Midbrain (tissue), 1 donor: Measurements from ENCODE around the gene CYTH1.

Experiments used
- DNase-seq: peaks from one replicate; lab custom pipeline; 2025; lab: John Stamatoyannopoulos, UW

CYTH1 gene

DNA sequence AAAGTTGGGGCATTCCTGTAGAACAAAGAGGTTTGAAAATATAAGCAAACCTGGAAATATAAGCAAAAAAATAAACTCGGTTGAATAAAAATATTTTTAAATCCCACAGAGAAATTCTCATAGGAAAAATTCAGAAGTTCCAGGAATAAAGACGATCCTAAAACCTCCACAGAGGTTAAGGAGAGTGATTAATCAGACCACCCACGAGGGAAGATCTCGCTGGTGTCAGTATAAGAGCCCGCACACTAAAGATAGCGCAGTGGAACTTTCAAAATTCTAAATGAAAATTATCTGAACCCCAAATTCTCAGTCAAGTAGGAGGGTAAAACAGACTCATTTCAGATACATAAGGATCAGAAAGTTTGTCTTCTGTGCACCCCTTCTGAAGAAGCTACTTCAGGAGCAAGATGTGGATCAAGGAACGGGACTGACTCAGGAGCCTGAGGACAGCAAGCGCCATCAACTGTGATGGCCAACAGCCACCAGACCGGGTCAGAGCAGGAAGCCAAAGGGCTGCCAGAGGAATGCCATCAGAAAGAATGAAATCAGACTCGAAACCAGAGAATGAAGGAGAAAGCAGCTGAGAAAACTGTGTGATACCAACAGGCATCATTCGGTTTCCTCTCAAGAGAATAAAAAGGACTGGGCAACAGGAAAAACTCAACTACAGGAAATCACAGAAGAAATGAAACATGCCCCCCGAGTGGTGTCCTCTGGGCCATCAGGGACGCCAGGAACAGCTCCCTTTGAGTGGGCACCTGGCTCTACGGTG, 66.9 kb downstream of the CYTH1 start:
- DNase-seq: no peak

DNA sequence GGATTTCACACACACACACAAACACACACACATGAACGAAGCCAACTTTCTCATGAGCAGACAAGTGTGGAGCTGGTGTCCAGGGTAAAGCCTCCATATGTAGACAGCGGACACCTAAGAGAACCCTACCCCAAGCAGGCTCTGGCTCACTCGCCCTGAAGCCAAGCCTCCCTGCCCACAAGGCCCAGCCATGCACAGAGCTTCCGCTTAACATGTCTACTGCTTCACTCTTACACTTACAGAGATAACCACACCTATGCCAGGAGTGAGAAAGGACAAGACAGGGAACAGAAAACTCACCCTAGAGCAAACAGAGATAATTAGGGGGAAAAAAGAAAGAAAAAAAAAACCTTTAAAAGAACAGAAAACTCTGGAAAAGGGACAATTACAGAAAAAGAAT, 67.5 kb downstream of the CYTH1 start:
- DNase-seq: no peak

DNA sequence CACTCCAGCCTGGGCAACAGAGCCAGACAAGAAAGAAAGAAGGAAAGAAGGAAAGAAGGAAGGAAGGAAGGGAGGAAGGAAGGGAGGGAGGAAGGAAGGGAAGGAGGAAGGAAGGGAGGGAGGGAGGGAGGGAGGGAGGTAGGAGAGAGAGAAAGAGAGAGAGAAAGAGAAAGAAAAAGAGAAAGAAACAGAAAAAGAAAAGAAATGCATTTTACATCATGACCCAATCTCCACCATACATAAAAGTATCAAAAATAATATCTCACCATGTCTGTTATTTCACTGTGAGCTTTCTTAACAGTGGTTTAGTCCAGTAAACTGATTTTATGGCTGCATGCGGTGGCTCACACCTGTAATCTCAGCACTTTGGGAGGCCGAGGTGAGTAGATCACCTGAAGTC, 70.0 kb downstream of the CYTH1 start:
- DNase-seq: no peak

DNA sequence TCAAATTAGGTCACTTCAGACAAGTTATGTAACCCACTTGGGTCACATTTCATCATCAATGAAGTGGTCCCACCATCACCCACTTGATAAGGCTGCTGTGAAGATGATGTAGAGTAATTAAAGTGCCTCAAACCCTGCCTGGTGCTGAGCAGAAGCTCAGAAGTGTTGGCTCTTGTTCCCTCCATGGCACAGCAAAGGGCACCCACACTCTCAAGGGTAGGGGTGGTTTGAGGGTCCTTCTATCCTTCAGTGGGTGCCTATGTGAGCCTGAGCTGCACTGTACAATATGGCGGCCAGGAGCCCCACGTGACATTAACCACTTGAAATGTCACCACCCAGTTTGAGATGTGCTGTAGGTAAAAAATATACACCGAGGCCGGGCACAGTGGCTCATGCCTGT, 71.5 kb downstream of the CYTH1 start:
- DNase-seq: no peak

DNA sequence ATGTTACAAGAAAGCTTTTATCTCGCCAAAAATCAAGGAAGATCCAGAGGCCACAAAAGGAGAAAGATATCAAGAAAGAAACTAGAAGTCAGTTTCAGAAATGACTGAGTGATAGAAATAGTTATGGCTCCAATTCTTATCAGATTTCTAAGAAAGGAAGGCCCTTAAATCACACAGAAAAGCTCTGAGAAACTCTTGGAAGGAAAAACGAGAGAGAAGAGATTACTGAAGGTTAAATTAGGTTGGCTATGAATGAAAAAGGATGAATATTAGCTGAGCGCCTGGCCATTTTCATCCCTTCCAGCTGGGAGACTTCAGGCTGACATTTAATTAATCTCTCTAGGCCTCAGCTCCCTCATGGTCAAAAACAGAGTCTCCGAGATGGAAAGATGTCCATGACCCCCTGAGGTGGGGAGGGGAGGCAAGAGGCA, 72.3 kb downstream of the CYTH1 start:
- no peak for DNase-seq

DNA sequence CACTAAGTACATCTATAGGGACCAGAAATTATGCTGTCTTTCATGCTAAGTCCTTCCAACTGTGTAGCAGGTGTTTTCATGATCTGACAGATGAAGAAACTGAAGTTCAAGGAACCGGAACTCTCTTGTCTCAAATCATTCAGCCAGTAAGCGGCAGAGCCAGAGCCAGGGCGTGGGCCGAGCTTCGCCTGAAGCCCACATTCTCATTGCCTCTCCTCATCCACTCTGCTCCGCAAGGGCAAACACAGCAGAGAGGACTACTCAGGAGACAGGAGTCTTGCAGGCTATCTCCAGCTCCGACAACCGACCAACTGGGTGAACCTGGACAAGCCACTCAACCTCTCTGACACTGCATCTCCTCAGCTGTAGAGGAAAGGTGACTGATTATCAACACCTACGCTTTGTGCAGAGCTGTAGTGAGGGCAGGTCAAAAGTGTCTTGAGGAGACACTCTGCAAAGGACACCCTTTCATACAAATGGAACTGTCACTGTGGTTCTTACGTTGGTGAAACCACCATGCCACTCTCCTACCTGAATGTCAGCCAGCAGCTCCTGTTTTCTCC, 72.9 kb downstream of the CYTH1 start:
- DNase-seq: no peak

DNA sequence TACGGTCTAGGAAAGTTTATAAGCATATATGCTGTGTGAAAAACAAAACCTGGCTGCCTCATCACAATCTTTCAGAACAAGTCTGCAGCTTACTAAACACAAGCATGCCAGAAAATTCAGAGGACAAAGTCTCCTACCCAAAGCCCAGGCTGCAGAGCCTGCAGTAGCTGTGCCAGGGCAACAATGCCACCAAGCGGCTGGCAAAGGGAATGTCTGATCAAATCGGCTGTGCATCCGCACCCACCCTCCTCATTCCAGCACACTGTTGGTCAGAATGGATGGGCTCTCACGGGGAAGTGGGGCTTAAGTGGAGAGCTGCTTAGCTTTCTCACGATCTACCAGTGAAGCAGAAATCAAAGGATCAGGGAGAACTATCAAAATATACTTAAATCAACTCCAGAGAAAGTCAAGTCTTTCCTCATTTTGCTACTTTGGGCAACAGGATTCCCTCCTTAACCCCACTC, 73.5 kb downstream of the CYTH1 start:
- peak; percentile 84 for DNase-seq

DNA sequence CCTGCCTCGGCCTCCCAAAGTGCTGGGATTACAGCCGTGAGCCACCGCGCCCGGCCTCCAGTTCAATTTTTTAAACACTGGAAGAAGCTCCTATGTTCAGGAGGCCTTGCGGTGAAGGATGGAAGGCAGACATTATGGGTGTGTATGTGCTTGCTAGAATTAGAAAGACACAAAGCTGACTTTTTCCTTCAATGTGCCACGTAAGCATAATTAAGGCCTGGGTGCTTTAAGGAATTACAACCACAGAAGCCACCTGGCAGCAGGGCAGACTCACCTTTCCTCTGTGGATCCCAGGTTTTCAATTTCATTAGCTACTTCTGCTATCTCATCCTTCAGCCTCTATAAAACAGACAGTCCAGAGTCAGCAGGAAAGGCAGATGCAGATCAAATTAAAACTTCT, 74.2 kb downstream of the CYTH1 start:
- DNase-seq: no peak

DNA sequence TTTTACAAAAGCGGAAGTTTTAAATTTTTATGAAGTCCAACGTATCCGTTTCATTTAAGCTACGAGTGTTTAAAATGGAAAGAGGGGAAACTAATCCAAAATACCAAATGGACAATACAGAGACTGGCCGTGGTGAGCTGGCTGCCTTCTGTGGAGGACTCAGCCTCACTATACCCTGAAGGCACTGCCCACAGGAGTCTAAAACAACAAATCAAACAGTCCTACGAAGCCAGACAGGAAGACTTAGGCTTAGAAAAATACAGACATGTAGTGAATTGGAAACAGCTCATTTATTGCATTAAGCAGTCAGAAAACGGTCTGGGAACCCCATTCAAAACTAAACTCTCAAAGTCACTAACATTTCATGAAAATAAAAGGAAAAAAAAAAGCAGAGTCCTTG, 75.1 kb downstream of the CYTH1 start:
- DNase-seq: no peak

DNA sequence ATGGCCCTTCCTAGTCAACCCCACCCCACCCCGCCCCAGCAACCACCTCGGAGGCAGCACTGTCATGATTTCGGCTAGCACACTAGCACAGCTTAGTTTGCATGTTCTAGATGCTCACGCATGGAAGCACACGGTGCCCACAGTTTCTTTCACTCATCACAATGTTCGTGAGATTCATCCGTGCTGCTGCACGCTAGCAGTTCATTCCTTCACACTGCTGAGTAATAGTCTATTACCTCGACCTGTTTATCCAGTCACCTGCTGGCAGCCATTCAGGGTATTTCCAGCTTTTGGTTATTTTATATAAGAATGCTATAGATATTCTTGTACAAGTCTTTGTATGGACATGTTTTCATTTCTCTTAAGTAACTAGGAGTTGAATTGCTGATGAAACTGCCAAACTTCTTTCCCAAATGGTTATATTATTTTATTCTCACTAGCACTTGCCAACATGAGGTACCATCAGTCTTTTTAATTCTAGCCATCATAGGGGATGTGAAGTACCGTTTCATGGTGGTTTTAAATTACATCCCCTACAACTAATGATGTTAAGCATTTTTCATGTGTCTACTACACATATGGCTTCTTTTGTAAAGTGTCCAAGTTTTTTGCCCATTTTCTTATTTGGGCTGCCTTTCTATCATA, 75.7 kb downstream of the CYTH1 start:
- no peak for DNase-seq

DNA sequence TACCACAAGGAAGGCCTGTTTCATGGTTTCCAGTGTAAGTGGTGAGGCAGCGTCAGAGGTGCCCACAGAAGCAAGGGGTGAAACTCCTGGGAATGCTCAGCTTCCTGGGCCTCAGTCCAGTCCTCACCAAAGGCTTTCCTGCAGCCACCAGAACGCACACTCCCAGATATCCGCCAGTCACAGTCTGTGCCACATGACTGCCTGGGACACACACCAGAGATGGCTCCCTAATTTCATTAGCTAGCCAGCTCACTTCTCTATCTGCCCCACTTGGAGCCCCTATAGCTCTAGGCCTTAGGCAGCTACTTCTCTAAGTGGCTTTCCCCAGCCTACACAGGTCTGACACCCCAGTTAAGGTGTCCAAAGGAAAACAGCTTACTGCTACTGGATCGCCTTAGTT, 77.0 kb downstream of the CYTH1 start:
- no peak for DNase-seq

DNA sequence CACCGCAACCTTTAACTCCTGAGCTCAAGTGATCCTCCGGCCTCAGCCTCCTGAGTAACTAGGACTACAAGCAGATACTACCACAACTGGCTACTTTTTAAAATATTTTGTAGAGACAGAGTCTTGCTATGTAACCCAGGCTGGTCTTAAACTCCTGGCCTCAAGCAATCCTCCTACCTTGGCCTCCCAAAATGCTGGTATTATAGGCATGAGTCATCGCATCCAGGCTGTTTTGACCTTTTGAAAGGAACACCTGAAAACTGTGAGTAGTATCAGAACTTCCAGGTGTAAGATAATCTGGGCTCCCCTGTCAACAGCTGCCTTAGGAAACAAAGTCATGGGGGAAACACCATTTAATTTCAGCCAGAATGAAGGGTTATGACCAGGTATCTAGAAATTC, 77.5 kb downstream of the CYTH1 start:
- DNase-seq: no peak

DNA sequence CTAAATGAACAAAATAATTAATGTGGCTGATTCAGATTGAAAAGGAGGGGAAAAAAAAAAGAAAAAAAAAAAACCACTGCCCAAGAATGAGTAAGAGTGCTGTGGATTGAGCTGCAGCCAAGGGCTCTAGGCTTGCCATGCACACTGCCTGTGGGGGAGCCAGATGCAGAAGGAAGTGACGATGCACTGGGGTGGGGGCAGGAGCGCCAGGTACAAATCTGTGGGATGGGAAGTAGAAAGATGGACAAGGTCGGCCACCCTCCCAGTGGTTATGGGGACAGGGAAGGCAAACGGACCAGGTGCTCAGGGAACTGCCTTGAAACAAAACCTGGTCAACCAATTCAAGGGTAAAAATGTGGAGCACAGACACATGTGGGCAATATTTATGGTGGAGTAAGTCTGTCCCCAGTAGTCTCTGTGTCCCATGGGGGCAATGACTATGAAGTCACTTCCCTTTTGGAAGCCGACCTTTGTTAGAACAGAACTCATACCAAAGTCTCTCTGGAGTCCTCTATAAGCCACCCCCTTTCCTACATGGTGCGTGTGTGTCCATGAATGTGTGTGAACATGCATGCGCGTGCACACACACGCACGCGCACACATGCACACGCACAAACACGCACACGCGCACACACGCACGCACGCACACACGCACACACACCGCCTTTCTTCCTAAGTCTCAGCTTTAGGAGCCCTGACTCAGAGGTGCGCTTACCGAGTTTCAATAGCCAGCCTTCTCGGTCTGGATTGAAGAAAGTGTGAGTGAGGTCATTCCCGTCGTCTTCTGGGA, 84.3 kb downstream of the CYTH1 start:
- DNase-seq: no peak

DNA sequence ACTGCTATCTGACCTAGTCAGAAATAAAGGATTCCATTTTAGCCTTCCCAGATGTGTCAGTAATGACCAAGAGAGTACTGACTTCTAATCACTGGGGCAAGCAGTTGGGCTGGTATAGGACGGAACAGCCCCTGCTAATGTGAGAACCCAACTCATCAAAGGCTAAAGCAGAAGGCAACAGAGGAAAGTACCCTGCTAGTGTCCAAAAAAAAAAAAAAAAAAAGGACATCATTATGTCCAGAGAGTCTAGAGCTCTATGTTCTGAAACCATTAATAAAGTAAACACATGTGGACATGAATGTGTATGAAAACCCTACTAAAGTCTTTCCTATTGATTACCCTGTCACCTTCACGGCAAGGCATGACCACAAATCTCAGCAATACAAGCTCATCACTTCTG, 85.0 kb downstream of the CYTH1 start:
- no peak for DNase-seq

DNA sequence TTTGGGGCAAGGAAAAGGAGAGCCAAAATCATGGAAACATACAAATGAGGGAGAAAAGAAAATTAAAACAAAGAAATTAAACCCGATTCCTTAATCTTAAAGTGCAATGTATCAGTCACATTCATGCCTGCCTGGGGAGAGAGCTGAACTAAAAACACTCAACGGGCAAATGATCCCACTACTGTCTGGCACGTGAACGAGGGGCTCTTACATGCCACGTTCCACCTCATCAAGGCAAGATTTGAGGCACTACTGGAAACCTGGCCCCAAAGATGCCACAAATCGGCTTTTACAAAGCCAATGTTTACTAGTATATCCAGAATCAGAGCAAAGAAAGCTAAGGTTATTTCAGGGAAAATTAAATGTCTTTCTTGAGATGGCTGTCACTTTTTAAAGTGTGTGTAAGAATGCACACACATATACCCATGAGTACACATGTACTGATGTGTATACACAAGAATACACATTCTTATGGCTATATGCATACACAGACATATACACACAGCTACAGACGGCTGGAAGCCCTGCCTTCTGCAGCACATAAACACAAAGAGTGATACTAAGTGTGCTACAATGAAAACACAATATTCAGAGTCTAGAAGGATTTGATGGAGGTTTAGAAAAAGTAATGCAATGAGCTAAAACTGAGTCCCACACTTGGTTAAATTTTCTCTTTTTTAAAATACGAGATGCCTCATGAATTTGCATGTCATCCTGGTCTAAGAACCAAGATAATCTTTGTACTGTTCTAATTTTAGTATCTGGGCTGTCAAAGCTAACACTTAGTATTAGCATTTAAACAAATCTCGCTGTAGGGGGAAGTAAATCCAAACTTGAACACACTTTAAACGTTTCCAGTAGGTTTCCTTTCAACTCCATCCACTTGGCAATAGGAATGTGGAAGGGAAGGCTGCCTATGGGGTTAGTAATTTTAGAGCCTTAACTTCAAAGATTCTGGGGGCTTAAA, 85.8 kb downstream of the CYTH1 start:
- DNase-seq: no peak

DNA sequence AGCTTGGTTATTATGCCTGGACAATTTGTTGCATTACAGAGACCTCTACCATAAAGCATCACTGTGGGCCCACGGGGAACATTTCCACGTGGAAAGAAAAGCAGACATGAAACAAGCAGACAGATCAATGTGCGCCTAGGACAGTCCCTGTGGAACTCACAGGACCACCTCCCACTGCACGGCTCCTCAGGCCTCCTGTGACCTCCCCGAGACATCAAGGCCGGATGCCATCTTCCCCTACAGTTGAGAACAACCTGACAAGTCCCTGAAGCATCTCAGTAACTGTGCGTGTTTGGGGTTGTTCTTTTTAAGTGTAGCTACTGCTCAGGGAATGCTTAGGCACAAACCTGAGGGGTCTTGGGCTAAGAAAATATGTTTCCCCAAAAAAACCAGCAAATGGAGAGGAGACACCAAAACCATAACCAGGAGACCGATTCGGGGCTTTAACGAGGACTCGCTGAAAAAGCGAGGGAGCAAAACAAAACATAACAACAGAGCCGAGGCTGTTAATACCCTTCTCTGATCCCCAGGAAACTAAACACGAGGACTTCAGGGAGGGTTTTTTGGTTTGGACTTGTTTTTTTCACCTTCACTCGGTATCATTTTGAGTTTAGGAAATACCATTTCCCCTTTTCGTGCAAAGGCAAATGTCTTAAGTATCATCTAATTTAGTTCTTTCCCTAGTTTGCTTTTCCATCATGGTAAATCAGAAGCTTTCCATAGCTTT, 87.1 kb downstream of the CYTH1 start:
- DNase-seq: no peak

DNA sequence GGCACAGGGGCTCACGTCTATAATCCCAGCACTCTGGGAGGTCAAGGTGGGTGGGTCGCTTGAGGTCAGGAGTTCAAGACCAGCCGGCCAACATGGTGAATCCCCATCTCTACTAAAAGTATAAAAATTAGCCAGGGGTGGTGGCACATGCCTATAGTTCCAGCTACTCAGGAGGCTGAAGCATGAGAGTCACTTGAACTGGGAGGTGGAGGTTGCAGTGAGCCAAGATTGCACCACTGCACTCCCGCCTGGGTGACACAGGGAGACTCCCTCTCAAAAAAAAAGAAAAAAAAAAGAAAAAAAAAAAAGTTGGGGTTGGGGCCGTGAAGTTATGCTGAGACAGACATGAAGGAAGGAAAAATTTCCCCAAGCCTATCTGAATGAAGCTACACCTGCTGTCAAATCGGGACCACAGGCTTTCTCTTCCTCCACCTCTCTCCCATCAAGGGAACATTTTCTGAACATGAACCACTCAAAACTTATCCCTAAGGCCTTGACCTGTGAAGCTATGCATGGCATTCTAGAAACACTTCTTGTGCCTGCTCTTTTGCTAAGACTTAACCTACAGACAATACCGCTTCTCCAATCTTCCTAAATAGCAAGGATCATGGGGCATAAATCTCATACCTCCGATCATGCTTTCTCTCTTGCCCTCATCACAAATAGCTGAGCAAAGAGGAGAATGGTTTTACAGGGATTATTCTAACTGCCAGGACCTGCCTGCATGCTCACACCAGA, 88.6 kb downstream of the CYTH1 start:
- no peak for DNase-seq

DNA sequence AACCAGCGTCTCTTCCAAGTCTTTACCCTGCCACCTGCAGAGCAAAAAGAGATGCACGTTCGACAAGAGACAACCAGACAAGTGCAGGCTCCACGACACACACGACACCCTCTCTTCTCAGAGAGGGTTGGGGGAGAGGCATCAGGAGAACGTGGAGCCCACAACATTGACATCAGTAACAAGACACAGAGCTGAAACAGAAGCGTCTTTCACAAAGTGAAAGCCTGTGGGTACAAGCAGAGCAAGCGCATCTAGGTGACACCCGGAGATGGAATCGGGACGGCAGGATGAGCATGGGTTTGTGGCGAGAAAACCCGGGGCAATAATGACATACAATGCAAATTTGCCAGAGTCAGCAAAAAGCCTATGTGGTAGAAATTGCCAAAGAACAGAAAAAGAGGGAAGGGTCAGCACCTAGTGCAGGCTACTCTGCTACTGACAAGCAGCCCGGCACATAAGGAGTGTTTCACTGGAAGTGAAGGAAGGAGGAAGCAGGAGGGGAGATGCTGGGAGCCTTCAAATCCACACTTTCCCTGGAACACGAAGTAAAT, 89.5 kb downstream of the CYTH1 start:
- no peak for DNase-seq

DNA sequence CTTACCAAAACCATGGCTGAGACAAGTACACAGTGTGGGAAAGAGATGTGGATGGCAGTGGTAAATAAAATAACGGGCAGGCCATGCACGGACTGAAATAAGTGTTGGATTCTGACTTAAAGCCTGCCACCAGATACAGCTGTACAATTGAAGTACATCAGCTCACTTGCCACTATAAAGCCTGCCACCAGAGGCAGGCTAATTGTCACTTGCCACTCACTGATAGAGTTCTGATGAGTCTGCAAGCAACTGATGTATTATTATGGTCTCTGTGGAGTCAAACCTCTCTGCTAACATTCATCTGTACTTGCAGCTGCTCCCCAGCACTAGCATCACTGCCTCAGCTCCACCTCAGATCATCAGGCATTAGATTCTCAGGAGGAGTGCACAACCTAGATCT, 93.0 kb downstream of the CYTH1 start:
- no peak for DNase-seq

DNA sequence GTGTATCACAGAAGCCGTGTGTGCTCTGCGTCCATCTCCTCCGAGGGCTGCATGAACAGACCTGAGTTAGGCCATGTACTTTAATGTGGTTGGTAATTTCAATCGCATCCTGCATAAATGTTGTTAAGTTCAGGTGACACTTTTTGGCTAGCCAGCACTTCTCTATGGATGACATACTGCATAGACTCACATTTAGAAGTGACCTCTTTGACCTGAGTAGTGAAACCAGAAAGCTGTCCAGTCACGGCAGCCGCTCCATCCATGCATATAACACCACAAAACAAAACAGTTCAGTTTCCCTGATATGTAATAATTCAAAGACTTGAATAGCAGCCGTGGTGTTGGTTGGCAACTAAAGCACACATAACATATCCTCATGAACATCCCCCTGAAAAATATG, 94.1 kb downstream of the CYTH1 start:
- DNase-seq: no peak
